ENCODE measurements around the gene PRR15L.

GRCh38 chr17:47993964-47994363 is 36.3 kb upstream of the PRR15L start:
- TF ChIP-seq CTCF (IDR thresholded peaks at IDR 0.05) (no peak), POLR2A (IDR thresholded peaks at IDR 0.05) (no peak), POLR2AphosphoS5 (IDR thresholded peaks at IDR 0.05; ENCODE audit: insufficient read depth in 1 of 2, low read depth in 1 of 2) (no peak)
